Measurements from ENCODE around the gene PRR3.

PRR3 gene

GRCh38 chr6:30555816-30556065 lies 1.4 kb upstream of the PRR3 start:
- Histone ChIP-seq H3F3A (ENCODE audit: control insufficient read depth, insufficient read depth) (peaks cover 9% of the 10 kb centered on the region), H3K27ac (ENCODE audit: low read depth, low read length) (peak overlapping the region; percentile 90)

GRCh38 chr6:30556066-30556905 lies 809 bp upstream of the PRR3 start, which contains the start of gene GNL1:
TSS of gene GNL1 (minus strand) at chr6:30556489. CDS start at chr6:30556203, 286 bp downstream.
- peaks cover 21% of the 10 kb centered on the region for H3K4me1 ChIP-seq (ENCODE audit: control insufficient read depth, low read length)
- H3K79me2 ChIP-seq (ENCODE audit: control insufficient read depth, low read length): peaks cover 51% of the 10 kb centered on the region
- H3F3A ChIP-seq (ENCODE audit: control insufficient read depth, insufficient read depth): peaks cover 9% of the 10 kb centered on the region
- peak within 1 kb of the TSS; percentile 90 for H3K4me2 ChIP-seq (ENCODE audit: low read length)
- H4K20me1 ChIP-seq (ENCODE audit: control insufficient read depth, insufficient read depth, low read depth, low read length): peaks cover 12% of the 10 kb centered on the region; the same call in 1 of the 2 replicates
- peak within 1 kb of the TSS; percentile 98 for H3K4me3 ChIP-seq (ENCODE audit: low read length)
- TF ChIP-seq EZH2phosphoT487 (IDR thresholded peaks at IDR 0.05; ENCODE audit: borderline replicate concordance, low read length) (no peak), CTCF (IDR thresholded peaks at IDR 0.05; ENCODE audit: low read depth, low read length, poor library complexity, severe bottlenecking) (no peak)
- no peaks in the 10 kb centered on the region for H3K27me3 ChIP-seq (ENCODE audit: control insufficient read depth, low read length)
- H3K27ac ChIP-seq (ENCODE audit: low read depth, low read length): peak within 1 kb of the TSS; percentile 90
- no peaks in the 10 kb centered on the region for H3K9me2 ChIP-seq (replicated peaks; ENCODE audit: control insufficient read depth, low read length)
- H3K9me3 ChIP-seq (ENCODE audit: control insufficient read depth, insufficient read depth, low read length): no peaks in the 10 kb centered on the region
- H3K36me3 ChIP-seq (ENCODE audit: control insufficient read depth, low read length): peaks cover 76% of the 10 kb centered on the region

More at GRCh38 chr6:30555816-30556065, 1.4 kb upstream of the PRR3 start:
- Histone ChIP-seq H3K36me3 (ENCODE audit: control insufficient read depth, low read length) (peaks cover 76% of the 10 kb centered on the region), H3K27me3 (ENCODE audit: control insufficient read depth, low read length) (no peaks in the 10 kb centered on the region), H3K4me2 (ENCODE audit: low read length) (peak overlapping the region; percentile 90), H3K79me2 (ENCODE audit: control insufficient read depth, low read length) (peaks cover 47% of the 10 kb centered on the region), H3K4me1 (ENCODE audit: control insufficient read depth, low read length) (peaks cover 21% of the 10 kb centered on the region), H4K20me1 (ENCODE audit: control insufficient read depth, insufficient read depth, low read depth, low read length) (peaks cover 12% of the 10 kb centered on the region; the same call in 1 of the 2 replicates), H3K9me2 (replicated peaks; ENCODE audit: control insufficient read depth, low read length) (no peaks in the 10 kb centered on the region), H3K4me3 (ENCODE audit: low read length) (peak overlapping the region; percentile 98), H3K9me3 (ENCODE audit: control insufficient read depth, insufficient read depth, low read length) (no peaks in the 10 kb centered on the region)
- TF ChIP-seq EZH2phosphoT487 (IDR thresholded peaks at IDR 0.05; ENCODE audit: borderline replicate concordance, low read length) (no peak), CTCF (IDR thresholded peaks at IDR 0.05; ENCODE audit: low read depth, low read length, poor library complexity, severe bottlenecking) (no peak)

GRCh38 chr6:30557683-30557981 lies 537 bp downstream of the PRR3 start:
- H3K27me3 ChIP-seq (ENCODE audit: control insufficient read depth, low read length): no peaks in the 10 kb centered on the region
- peaks cover 9% of the 10 kb centered on the region for H3F3A ChIP-seq (ENCODE audit: control insufficient read depth, insufficient read depth)
- H3K36me3 ChIP-seq (ENCODE audit: control insufficient read depth, low read length): peaks cover 76% of the 10 kb centered on the region
- H3K9me3 ChIP-seq (ENCODE audit: control insufficient read depth, insufficient read depth, low read length): no peaks in the 10 kb centered on the region
- H3K9me2 ChIP-seq (replicated peaks; ENCODE audit: control insufficient read depth, low read length): no peaks in the 10 kb centered on the region
- peaks cover 56% of the 10 kb centered on the region for H3K79me2 ChIP-seq (ENCODE audit: control insufficient read depth, low read length)
- peaks cover 12% of the 10 kb centered on the region; the same call in 1 of the 2 replicates for H4K20me1 ChIP-seq (ENCODE audit: control insufficient read depth, insufficient read depth, low read depth, low read length)
- H3K27ac ChIP-seq (ENCODE audit: low read depth, low read length): peak overlapping the region; percentile 90
- TF ChIP-seq CTCF (IDR thresholded peaks at IDR 0.05; ENCODE audit: low read depth, low read length, poor library complexity, severe bottlenecking) (no peak), EZH2phosphoT487 (IDR thresholded peaks at IDR 0.05; ENCODE audit: borderline replicate concordance, low read length) (no peak)
- peaks cover 21% of the 10 kb centered on the region for H3K4me1 ChIP-seq (ENCODE audit: control insufficient read depth, low read length)
- peak overlapping the region; percentile 90 for H3K4me2 ChIP-seq (ENCODE audit: low read length)
- peak overlapping the region; percentile 98 for H3K4me3 ChIP-seq (ENCODE audit: low read length)
